Stimulated activated CD4-positive, alpha-beta T cell treated with anti-CD3 and anti-CD28 coated beads, Interleukin-12 subunit alpha, Interleukin-12 subunit beta, amount 100 ng/mL, for 4 hours (primary cell): ENCODE results near the gene PRKN.

Experiments used
- DNase-seq: peaks from one replicate; pipeline ENCODE4 v3.0.0-alpha.2; 2020

Gene PRKN

DNA sequence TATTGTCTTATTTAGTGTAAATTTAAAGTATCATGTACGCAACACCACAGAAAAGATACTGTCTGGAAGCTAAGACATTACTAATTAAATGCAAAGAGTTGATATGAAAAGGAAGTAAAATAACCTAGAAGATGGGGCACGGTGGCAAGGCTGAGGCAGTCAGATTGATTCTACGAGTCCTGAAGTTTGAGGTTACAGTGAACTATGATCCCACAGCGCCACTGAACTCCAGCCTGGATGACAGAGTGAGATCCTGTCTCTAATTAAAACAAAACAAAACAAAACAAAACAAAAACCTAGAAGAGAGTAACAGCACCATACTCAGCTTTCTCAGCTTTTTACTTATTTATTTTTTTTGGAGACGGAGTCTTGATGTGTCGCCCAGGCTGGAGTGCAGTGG lies 199.0 kb downstream of the PRKN start:
- DNase-seq, result no peak

DNA sequence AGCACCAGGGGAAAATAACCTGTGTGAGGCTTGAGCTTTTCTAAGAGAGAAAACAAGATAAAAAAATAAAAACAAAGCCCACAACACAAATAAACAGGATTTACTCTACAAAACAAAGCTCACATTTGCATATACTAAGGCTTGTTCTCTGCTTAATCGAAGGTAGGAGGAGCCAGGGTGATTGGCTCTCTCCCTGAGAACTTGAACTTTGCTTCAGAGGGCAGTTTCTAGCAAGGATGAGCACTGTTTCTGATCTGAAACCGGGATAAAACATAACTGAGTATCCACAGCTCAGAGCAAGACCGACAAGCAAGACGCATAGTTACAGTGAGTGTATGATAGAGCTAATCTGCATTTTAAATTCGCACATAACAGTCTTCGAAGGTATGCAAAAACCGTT lies 200.6 kb downstream of the PRKN start:
- DNase-seq, result no peak

DNA sequence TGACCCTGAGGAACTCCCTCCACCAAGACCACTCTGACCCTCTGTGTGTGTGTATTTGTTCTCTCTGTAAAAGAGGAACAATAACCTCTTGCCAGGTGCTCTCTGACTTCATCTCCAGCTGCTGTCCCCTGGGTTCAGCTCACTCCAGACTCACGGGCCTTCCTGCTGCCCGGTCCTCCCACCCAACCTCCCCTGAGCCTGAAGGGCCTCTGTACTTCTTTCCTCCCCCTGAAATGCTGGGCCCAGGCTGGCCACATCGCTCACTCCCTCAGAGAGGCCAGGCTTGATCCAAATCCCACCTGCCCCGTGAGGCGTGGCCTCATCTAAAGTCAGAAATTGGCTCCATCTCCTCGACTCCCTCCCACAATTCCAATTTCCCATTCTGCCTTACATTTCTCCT lies 202.4 kb downstream of the PRKN start:
- DNase-seq, result no peak

DNA sequence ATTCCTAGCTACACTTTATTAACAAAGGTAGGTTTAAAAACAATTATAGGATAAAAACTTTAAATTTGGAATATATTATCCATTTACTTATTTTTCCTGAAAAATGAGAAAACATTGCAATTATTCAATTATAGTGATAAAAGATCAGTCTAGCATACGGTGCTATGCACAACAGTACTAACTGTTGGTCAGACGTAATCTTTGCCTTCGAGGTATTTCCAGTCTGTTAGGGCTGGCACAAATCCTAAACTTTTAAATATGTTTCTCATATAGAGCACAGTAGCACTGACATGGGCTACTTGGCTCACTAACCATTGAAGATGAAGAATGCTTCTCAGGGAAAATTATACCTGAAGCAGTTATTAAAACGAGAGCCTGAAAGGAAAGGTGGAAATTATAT lies 214.8 kb downstream of the PRKN start:
- DNase-seq, result no peak

DNA sequence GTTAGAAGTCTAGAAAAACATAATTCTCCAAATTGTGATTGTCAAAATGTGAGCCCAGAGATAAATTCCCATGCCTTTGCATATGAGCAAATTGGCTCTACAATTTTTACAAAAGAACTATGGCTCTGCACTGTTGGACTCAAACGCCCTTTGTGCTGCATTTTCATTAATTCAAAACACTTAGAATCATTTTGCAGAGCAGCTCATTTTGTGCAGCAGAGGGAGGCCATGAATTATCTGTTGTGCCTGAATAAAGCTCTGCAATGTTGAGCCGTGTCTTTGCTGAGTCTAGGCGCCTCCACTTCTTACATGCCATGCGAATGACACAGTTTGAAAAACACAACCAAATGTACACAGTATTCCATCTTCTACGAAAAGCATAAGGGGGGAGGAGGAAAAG lies 230.2 kb downstream of the PRKN start:
- no peak for DNase-seq

DNA sequence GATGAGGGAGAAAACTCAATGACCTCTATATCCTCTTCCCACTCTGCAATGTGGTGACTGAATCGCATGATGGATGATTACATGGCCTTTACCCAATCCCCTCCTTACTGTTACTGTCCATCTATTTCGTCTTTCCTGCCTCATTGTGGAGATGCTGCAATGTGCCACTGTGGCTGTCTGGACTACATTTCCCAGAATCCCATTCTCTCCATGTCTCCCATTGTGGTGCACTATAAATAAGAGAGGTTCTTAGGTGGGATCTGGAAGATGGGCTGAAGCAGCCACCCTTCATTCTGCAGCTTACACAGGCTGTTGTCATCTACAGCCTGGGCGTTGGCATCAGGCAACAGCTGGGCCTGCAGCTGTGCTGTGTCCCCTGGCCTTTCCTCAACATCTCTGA lies 233.6 kb downstream of the PRKN start:
- DNase-seq, result no peak

DNA sequence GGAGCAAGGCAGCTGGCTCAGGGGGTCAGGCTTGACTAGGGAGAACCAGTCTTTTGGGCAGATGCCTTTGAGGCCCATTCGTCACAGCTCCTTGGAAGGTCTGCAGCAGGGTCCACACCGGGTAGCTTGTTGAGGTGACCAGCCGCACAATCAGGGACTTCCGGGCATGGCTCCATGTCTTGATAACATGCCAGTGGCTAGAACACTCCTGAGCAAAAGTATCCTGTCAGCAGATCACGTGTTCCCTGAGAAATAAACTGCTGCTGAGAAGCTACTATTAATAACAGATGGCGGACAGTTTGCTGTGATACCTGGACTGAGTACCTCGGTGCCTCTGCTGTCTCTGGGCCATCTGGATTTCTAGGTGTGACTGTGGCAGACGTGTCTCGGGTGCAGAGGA lies 235.9 kb downstream of the PRKN start:
- no peak for DNase-seq

DNA sequence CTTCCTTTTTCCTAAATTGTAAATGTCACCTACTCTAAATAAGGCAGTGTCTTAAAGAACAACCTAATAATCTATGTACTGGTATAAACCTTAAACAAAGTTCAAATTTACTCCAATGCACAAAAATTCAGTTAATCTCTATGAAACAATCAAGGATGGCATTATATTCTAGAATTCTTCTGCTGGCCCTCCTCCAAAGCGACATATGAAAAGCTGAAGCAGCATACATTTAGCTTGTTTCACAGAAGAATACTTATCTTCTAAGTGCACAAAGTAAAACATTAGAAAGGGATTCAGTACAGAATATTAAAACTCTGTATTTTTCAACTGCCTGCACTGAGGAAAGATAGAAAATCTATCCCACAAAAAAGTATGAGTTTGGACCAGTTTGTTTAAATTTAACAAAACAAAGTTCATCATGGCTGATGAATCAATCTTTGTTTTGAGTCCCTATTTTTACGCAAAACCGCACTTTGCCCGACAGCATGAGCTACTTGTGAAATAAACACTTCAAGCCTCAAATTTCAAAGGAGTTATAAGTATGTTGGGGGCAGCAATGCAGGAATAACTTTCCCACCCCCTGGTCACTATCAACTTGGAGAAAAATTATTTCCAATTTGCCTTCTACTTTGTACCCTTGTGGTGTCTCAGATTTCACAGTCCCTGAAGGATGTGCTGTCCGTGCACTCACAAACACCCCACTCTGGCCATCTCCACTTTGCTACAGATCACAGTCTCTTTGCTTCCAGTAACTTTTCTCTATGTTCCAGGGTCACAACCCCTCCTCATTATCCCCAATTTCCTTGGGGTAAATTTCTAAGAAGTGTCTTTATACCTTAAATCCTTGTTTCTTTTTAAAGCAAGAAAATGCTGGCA lies 238.2 kb downstream of the PRKN start:
- DNase-seq, result no peak

DNA sequence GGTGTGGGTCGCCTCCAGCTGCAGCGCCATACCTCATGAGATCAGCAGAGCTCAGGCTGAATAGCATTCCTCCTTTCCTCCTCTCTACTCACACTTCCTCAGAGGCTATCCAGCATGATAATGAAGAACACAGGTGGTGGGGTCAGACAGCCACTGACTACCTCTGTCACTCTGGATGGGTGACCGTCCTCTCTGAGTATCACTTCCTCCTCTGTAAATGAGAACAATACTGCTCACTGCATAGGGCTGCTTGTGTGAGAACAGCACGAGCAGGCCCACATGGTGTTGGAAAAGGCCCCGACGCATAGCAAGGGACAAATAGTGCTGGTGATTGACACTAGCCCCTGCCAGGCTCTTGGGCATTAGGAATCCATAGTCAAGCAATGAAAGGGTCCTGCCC lies 239.1 kb downstream of the PRKN start:
- DNase-seq, result no peak

DNA sequence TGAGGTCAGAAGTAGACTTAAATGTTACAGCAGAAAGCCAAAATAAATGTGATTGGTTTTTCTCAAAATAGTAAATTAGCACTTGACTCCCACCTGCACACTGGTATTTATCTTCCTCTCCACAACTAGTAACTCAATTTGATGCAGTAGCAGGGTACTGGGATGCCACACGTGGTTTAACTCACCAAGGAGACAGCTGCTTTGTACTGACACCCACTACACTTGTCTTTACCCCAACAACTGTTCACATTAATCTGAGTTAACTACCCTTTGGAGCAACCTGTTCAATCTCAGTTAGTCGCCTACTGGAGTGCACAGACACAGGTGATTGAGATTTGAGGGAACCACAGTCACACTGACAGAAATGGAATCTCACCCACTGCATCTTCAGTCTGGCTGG lies 242.1 kb downstream of the PRKN start:
- DNase-seq, result no peak

DNA sequence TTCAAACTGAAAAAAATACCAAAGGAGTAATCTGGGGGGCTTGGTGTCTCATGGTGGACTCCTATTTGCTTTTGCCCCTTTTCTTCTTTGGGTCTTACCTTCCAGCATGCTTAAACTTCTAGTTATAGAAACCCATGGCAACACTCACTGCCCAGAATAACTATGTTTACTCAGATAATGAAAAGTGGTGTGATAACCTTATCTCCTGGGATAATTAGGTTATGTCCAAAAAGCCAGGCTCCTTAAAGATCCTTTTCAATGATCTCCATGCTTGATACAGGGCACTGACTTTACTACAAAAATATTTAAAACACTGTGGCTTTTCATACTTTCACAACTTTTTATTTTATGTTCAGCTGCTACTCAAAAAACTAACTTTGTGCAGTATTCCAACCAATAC lies 245.6 kb downstream of the PRKN start:
- DNase-seq, result no peak

DNA sequence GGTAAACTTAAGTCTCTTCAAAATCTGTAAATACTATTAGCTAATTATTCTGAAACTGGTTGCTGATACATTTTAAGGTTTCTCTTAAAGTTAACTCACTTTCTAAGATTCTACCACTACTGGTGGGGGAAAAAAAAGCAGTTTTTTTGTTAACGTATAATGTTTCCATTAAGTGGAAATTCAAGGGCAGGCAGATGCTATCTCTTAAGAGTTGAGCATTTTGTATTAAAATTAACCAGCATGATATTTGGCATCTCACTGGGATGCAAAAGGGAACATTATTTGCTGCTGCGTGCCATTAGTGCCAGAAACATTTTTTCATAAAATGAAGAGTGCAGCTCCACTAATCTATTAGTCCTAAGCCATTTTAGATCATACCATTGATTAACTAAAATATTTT lies 246.2 kb downstream of the PRKN start:
- DNase-seq, result no peak

DNA sequence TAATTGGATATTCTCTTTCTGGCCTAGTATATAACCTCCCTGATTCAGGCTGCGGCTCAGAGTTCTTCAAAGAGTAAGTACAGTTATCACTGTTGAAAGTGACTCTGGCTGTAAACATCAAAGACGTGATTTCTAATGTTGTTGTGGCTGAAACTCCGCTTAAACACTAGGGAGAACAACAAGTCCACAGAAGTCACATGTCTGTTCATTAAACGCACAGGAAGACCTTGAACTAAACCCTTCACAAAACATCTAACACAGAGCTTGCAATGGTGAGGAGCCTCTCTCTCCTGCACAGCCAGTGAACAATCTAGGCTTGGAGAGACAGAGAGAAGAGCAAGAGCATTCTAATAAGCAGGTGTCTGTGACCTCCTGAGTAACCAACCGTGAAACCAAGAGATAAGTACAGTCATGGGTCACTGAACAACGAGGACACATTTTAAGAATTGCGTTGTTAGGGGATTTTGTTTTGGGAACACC lies 249.3 kb downstream of the PRKN start:
- no peak for DNase-seq

DNA sequence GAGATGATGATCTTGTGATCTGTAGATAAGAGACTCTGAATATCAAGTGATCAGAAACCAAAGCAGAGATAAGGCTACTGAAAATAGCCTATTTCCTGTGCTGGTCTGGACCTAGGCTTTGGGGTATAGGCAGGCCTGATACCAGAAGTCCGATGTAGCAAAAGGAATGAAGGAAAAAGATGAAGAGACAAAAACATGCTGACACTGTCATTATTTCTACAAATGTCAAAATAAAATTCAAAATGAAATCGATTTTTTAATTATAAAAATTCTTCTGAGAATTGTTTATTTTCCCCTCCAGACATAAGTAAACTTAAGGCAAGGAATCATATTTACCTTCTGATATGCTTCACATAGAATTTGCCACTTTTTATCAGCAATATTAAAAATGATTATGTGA lies 252.8 kb downstream of the PRKN start:
- no peak for DNase-seq

DNA sequence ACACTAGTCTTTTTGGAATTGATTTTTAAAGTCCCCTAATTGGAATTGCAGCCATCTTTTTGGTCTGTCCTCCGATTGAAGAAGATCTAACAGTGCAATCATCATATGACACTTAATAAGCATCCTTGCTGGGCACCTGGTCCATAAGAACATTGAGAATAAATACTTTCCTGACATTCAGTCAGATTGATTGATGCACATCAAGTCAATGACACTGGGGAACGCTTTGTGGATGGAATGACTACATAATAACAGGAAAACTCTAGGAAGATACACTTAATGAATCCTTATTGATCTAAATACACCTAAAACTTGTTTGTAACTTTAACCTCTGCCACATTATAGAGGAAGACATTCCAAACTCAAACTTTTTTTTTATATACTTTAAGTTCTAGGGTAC lies 255.7 kb downstream of the PRKN start:
- DNase-seq, result no peak

DNA sequence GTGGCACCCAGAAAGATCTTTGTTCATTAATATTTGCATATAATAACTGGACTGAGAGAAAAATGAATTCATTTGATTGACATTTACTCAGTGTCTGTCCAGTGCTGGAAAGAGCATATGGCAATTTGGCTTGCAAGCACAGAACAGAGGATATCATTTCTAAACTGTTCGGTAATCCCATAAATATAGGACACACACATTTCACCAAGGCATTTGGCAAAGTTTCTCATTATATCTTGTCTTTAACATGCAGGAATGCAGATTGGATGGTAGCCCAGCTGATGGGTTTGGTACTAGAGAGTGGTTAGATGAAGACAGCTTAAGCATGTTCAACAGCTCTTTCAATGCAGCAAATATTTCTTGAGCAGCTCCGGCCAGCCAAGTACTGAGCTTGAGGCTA lies 259.2 kb downstream of the PRKN start:
- no peak for DNase-seq

DNA sequence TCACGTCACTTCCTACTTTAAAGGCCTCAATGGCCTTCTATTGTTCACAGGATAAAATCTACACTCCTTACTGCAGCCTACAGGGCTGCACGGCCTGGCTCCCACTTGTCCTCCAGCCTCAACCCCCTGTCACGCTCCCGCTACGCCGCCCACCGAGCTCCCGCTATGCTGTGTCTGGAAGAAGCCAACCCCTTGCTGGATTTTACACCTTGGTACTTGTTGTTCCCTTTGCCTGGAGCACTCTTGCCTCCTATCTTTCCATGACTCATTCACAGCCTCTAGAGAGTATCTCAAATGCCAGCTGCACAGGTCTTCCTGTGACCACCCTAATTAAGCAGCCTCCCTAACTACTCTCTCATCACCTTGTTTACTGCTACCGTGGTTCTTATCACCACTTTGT lies 259.9 kb downstream of the PRKN start:
- DNase-seq, result no peak

DNA sequence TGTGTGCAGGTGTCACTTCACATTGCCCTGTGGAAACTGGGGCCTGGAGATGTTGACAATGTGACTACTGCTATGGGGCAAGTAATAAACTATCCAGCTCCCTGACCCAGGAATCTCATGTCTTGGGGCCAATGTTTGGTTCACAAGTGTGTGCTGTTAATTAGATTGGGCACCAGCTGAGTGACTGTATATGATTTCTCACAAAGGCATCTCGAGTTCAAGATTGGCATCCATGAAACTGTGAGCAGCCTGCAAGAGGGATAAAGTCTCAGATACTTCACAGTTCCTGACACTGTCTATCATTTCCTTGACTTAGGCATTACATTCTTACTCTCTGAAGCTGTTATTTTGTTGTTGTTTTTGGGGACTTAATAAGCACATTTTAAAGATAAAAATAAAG lies 264.0 kb downstream of the PRKN start:
- no peak for DNase-seq

DNA sequence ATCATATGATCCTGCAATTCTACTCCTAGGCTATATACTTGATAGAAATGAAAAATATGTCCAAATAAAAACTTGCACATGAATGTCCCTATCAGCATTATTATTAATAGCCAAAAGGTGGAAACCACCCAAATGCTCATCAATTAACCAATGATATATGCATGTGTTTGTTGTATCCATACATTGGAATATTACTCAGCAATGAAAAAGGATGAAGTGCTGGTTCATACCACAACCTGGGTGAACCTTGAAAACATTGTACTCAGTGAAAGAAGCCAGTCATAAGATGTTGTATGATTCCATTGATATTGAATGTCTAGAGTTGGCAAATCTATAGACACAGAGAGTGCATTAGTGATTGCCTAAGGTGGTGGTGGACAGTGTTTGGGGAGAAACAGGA lies 267.6 kb downstream of the PRKN start:
- DNase-seq, result no peak

DNA sequence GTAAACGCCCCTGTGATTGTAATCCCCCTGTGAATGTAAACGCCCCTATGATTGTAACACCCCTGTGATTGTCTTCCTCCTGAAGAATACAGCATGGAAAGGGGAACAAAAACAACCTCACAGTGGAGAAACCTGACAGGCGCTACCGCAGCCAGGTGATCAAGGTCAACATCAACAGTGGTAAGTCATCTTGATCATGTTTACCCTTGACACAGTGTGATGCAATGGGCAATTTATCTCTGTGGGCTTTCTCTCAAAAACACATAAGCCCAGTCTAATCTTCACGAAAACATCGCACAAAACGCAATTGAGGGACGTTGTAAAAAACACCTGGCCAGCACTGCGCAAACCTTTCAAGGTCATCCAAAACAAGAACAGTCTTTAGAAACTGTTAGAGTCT lies 277.2 kb downstream of the PRKN start:
- DNase-seq, result no peak

DNA sequence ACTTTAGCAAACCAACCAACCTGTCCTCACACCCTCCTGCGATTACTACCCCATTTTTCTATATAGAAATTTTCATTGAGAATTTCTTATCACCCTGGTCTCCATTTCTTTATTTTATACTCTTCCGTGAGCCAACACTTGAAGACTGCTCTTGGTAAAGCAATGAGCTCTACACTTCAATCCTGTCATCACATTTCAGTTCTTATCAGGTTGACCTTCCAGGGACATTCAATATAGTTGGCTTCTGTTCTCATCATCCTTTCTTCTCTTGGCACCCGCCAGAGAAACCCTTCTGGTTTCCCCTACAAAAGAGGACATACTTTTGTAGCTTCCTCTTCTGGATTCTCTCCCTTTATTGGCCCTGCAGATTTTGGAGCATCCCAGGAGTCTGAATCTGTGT lies 279.3 kb downstream of the PRKN start:
- DNase-seq, result no peak

DNA sequence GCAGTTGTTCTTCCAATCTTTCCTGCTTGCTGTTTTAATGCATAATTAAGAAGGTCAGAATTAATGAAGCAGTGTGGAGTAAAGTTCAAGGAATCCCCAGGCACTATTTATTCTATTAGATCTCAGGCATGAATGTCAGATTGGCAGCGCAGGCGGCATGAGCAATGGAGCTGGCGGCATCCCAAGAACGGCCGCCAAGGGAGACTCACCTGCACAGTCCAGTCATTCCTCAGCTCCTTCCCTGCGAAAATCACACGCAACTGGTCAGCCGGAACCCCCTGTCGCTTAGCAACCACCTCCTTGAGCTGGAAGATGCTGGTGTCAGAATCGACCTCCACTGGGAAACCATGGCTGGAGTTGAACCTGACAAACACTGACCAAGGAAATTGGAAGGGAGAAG lies 284.5 kb downstream of the PRKN start:
- DNase-seq, result no peak

DNA sequence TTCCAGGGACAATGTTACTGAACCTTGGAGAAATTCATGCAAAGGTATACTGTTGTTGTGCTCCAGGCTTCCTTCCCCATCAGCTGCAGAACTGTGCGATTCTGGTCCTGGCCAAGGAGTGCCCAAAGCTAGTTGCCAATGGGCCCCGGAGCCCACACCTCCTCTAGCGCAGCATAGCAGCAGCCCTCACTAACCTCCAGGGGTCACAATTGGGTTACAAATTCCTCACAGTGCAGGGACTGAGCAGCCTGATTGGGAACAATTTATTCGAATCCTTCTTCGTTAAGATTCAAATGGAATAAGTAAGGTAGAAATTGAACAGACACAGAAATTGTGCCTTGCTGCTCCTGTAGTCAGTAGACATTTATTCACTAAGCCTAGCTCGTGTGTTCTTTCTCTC lies 284.9 kb downstream of the PRKN start:
- DNase-seq, result no peak

DNA sequence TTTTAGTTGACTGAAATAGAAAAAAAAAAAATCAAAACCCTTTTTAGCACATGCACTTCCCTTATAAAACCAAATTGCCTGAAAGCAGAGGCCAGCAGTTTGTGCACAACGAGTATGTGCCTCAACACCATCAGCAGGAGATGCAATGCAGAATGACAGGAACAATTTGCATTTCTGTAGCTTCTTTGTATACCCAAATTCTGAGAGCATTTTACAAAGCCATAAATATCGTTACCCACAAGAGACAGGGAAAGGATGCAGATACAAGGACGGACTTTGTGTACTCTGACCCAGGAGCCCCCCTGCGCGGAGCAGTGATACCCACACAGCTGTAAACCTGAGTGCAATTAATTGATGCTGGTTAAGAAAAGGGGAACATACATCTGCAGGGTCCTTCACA lies 285.6 kb downstream of the PRKN start:
- DNase-seq, result no peak

DNA sequence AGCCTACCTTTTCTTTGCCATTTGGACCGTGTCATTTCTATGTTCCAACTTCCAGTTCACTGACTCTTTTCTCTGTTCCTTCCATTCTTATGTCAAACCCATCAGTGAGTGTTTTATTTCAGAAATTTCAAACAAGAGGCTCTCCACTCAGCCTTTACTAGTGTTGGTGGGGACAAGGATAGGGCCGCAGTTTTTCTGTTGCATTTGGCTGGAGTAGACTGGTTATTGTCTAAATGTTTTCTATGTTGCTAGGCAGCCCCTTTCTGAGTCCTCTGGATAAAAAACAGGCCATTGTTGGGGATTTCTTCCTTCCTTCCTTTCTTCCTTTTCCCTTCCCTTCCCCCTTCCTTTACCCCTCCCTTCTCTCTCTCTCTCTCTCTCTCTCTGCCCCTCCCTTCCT lies 288.6 kb downstream of the PRKN start:
- no peak for DNase-seq
